IPS-18a (cell line): ENCODE results near the gene EPG5.

Experiments
- H3K27ac ChIP-seq: one replicate; pipeline ENCODE4 v1.5.1; 2013; ENCODE audit warnings: low read length
- H3K27me3 ChIP-seq: one replicate; pipeline ENCODE4 v1.6.1; 2013; ENCODE audit warnings: mild to moderate bottlenecking, low read length; ENCODE audit not compliant: control insufficient read depth, insufficient read depth
- H3K36me3 ChIP-seq: one replicate; pipeline ENCODE4 v1.6.1; 2013; ENCODE audit warnings: low read depth, low read length; ENCODE audit not compliant: control insufficient read depth
- H3K4me1 ChIP-seq: one replicate; pipeline ENCODE4 v1.6.1; 2013; ENCODE audit warnings: low read depth, low read length; ENCODE audit not compliant: control insufficient read depth
- H3K4me3 ChIP-seq: one replicate; pipeline ENCODE4 v1.5.1; 2013; ENCODE audit warnings: low read length
- H3K9ac ChIP-seq: one replicate; pipeline ENCODE4 v1.6.1; 2013; ENCODE audit warnings: mild to moderate bottlenecking, low read length, moderate library complexity
- H3K9me3 ChIP-seq: one replicate; pipeline ENCODE4 v1.6.1; 2013; ENCODE audit warnings: low read depth, low read length; ENCODE audit not compliant: control insufficient read depth

The EPG5 gene, protein sequence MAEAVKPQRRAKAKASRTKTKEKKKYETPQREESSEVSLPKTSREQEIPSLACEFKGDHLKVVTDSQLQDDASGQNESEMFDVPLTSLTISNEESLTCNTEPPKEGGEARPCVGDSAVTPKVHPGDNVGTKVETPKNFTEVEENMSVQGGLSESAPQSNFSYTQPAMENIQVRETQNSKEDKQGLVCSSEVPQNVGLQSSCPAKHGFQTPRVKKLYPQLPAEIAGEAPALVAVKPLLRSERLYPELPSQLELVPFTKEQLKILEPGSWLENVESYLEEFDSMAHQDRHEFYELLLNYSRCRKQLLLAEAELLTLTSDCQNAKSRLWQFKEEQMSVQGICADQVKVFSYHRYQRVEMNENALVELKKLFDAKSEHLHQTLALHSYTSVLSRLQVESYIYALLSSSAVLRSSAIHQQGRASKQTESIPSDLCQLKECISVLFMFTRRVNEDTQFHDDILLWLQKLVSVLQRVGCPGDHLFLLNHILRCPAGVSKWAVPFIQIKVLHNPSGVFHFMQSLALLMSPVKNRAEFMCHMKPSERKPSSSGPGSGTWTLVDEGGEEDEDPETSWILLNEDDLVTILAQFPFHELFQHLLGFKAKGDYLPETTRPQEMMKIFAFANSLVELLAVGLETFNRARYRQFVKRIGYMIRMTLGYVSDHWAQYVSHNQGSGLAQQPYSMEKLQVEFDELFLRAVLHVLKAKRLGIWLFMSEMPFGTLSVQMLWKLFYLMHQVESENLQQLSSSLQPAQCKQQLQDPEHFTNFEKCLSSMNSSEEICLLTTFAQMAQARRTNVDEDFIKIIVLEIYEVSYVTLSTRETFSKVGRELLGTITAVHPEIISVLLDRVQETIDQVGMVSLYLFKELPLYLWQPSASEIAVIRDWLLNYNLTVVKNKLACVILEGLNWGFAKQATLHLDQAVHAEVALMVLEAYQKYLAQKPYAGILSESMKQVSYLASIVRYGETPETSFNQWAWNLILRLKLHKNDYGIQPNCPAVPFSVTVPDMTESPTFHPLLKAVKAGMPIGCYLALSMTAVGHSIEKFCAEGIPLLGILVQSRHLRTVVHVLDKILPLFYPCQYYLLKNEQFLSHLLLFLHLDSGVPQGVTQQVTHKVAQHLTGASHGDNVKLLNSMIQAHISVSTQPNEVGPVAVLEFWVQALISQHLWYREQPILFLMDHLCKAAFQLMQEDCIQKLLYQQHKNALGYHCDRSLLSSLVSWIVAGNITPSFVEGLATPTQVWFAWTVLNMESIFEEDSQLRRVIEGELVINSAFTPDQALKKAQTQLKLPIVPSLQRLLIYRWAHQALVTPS (N-terminal part only)

DNA sequence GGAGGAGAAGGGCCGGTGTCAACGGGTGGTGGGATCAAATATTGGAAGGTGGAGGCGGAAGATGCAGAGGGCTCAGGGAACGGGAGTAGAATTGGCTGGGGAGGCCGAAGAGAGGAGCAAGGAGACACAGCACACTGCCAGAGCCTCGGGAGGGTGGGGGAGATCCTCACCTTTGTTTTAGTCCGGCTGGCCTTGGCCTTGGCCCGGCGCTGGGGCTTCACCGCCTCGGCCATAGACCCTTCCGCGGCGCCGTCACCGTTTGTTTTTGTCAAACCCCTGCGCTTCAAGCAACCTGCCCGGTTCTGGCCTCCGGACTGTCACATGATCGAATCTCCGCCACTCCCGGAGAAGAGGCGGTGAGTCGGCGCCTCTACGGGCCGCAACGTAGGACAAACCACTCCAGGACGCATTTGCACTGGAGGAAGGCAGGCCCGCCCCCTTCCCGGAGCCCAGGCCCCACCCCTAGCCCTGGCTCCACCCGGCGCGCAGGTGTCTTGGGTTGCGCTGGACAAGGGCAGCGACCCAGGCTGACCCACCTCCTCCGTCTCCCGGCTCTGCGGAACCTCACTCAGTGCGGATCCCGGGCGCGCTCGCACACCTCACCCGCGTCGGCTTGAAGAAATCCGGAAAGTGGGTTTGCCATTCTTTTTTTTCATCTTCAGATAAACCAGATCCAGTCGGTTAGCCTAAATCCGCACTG lies at the start of gene EPG5:
TSS of gene EPG5 (minus strand) at position 323 of the 700 bp plus-strand sequence. CDS start at position 233, 90 bp downstream.
- no peak within 1 kb of the TSS for H3K27ac ChIP-seq

DNA sequence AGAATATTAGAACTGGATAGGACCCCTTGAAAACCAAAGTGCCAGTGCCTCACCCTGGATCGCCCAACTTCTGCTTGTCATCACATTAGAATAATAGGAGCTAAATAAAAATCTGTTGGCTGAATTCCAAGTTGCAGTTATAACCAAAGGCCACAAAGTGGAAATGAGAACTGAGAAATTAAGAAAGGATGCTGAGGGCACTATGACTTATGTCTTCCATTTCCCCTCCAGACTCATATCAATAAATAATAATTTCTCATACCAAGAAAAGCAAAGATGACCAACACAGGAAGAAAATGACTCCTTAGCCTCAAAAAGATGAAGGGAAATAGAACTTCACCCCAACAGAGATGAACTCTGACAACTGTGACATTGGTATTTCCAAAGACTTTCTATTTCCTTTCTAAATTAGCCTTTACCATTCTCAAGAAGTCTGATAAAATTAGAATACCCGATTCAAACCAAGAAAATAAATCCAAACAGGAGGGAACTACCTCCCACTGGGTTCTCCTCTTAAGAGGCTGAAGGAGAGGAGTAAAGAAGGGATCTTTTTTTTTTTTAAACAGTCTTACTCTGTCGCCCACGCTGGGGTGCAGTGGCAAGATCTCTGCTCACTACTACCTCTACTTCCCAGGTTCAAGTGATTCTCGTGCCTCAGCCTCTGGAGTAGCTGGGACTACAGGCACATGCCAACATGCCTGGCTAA lies 46.5 kb upstream of the EPG5 start:
- Histone ChIP-seq H3K9me3 (no peaks in the 10 kb centered on the region), H3K27ac (no peak overlapping the region), H3K36me3 (no peaks in the 10 kb centered on the region), H3K4me3 (no peak overlapping the region), H3K27me3 (no peaks in the 10 kb centered on the region), H3K9ac (no peak overlapping the region), H3K4me1 (no peaks in the 10 kb centered on the region)

More for the DNA sequence above, at the start of gene EPG5:
- peaks cover 20% of the 10 kb centered on the region for H3K27me3 ChIP-seq
- H3K4me1 ChIP-seq: peaks cover 4% of the 10 kb centered on the region
- peak within 1 kb of the TSS; percentile 76 for H3K4me3 ChIP-seq
- peak within 1 kb of the TSS; percentile 71 for H3K9ac ChIP-seq
- H3K9me3 ChIP-seq: no peaks in the 10 kb centered on the region
- H3K36me3 ChIP-seq: no peaks in the 10 kb centered on the region

DNA sequence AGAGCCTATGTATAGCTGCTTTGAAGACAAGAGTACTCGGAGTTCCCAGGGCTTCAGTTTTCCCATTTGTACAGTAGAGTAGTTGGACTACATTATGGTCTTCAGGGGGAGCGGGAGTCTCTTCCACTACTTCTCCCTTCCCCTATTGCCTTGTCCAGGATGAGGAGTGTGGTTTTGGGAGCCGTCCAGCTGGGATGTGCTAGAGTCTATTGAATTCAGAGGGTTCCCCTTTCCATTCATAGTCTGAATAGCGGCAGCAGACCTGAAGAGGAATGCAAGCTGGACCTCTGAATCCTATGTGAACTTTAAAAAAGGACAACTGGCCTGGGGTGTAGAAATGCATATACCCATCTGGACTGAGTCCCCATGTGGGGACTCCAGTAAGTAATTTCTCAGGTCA lies 43.5 kb upstream of the EPG5 start:
- H3K9me3 ChIP-seq: no peaks in the 10 kb centered on the region
- peaks cover 2% of the 10 kb centered on the region for H3K4me1 ChIP-seq
- no peaks in the 10 kb centered on the region for H3K27me3 ChIP-seq
- H3K27ac ChIP-seq: no peak overlapping the region
- H3K4me3 ChIP-seq: no peak overlapping the region
- no peaks in the 10 kb centered on the region for H3K36me3 ChIP-seq
- H3K9ac ChIP-seq: no peak overlapping the region

DNA sequence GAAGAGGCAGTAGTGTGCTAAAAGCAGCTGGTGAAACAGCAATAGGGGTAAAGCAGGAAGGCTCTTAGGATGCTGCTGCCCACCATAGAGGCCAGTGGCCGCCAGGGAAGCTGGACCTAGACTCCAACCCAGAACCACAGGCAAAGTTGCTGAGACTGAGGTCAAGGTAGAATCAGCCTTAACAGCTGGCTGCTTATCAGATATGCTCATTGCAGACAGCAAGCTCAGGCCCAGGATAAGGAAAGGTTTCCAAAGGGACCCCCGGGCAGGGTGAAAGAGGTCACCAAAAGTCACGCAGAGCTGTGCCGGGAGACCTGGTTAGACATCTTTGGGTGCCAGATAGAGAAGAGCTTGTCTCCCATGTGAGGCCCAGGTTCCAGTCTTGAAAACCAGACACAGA lies 42.9 kb upstream of the EPG5 start:
- Histone ChIP-seq H3K36me3 (no peaks in the 10 kb centered on the region), H3K27ac (no peak overlapping the region), H3K4me3 (no peak overlapping the region), H3K4me1 (peaks cover 2% of the 10 kb centered on the region), H3K9me3 (no peaks in the 10 kb centered on the region), H3K27me3 (no peaks in the 10 kb centered on the region), H3K9ac (no peak overlapping the region)

DNA sequence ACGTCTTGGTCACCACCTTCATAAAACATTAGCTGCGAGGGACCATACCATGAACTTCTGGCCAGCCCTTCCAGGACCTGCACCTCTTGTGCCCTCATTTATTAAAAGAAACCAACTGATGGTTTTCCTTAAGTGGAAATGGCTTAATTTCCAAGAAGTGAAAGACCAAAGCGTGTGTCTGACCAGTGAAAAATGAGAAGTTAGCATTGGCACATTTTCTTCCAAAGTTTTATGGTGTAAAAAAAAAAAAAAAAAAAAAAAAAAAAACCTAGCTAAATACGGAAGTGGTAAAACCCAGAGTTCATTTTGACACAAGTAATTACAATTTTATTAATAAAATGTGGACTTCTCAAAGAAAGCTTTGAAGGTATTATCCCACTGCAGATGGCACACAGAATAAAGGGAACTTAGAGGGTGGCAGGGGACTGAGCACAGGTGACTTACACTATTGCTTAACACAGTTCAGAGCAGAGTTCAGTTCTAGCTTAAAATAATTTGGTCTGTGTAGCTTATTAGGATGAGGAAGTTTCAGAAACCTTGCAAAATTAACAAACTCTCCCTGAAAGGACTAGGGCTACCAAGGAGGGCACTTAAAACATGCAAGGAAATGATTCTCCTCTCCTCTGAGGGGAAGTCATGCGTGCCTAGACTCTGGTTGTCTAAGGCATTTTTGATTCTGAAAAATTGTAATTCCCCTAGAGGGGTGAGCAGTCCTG lies 42.2 kb upstream of the EPG5 start:
- Histone ChIP-seq H3K27me3 (no peaks in the 10 kb centered on the region), H3K9me3 (no peaks in the 10 kb centered on the region), H3K27ac (no peak overlapping the region), H3K4me1 (peaks cover 2% of the 10 kb centered on the region), H3K9ac (no peak overlapping the region), H3K4me3 (no peak overlapping the region), H3K36me3 (no peaks in the 10 kb centered on the region)

DNA sequence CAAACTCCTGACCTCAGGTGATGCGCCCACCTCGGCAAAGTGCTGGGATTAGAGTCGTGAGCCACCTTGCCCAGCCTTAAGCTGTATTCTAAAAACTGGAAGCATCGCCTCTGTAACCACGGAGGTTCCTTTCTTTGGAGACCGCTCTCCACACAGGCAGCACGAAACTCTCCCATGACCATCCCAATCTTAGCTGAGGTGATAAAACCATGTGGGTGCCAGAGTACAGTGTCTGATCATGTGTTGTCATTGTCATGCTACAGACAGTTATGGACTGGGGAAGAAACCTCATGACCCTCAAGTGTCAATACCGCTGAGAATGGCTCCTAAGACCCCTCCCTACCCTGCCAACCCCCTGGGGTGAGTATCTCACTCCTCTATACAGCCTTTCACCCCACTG lies 41.4 kb upstream of the EPG5 start:
- H3K9me3 ChIP-seq: no peaks in the 10 kb centered on the region
- H3K4me3 ChIP-seq: no peak overlapping the region
- H3K36me3 ChIP-seq: no peaks in the 10 kb centered on the region
- no peak overlapping the region for H3K9ac ChIP-seq
- H3K27me3 ChIP-seq: no peaks in the 10 kb centered on the region
- H3K27ac ChIP-seq: no peak overlapping the region
- peaks cover 2% of the 10 kb centered on the region for H3K4me1 ChIP-seq

DNA sequence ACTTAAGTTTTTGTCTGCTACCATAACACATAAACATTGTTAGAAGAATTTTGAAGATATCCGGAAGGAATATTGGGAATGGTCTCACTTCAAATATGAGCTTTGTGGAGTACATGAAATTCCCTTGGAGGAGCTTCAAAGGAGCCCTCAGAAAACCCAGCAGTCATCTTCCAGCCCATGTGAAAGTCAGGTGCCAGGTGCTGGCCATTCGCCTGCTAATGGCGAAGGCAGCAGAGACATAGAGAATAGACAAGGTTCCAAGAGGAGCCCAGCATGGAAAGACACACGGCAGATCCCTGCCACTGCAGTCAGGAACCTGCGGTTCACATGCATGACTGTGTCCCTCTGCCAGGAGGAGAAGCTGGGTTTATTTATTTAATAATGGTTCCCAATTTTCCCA lies 40.0 kb upstream of the EPG5 start:
- H3K4me1 ChIP-seq: peaks cover 2% of the 10 kb centered on the region
- no peaks in the 10 kb centered on the region for H3K27me3 ChIP-seq
- no peak overlapping the region for H3K9ac ChIP-seq
- no peaks in the 10 kb centered on the region for H3K36me3 ChIP-seq
- H3K4me3 ChIP-seq: no peak overlapping the region
- no peaks in the 10 kb centered on the region for H3K9me3 ChIP-seq
- no peak overlapping the region for H3K27ac ChIP-seq

DNA sequence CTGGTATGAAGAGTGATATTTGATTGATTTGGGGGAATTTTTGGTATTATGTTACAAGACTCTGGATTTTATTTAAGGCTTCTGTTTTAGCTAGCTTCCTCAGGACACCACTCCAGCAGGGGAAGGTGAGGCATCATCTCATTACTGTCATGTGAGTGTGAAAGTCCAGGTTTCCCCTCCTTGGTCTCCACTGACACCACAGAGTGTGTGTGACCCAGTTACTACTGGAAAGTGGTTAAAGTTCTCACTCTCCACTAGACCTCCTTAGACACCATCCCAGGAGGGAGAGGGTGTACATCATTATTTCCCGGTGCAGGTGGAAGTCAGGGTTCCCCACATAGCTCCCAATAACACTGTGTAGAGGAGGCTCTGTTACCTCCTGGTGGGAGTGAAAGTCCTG lies 35.8 kb upstream of the EPG5 start:
- Histone ChIP-seq H3K9ac (no peak overlapping the region), H3K9me3 (no peaks in the 10 kb centered on the region), H3K27ac (no peak overlapping the region), H3K4me3 (no peak overlapping the region), H3K27me3 (no peaks in the 10 kb centered on the region), H3K36me3 (no peaks in the 10 kb centered on the region), H3K4me1 (peaks cover 2% of the 10 kb centered on the region)

DNA sequence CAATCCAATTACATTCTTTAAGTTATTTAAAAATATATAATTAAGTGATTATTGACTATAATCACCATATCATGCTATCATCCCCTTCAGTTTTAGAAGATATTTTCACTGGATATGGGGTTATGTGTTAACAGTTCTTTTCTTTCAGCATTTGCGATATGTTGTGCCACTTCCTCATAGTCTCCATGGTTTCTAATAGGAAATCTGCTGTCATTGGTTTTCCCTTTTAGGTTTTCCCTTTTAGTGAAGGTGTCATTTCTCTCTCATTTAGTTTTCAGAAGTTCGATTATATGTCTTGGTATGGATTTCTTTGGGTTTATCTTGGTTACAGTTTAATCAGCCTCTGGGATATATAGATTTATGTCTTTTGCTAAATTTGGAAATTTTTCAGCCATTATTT lies 34.8 kb upstream of the EPG5 start:
- Histone ChIP-seq H3K27ac (no peak overlapping the region), H3K27me3 (no peaks in the 10 kb centered on the region), H3K9ac (no peak overlapping the region), H3K4me3 (no peak overlapping the region), H3K9me3 (no peaks in the 10 kb centered on the region), H3K4me1 (peaks cover 2% of the 10 kb centered on the region), H3K36me3 (no peaks in the 10 kb centered on the region)

DNA sequence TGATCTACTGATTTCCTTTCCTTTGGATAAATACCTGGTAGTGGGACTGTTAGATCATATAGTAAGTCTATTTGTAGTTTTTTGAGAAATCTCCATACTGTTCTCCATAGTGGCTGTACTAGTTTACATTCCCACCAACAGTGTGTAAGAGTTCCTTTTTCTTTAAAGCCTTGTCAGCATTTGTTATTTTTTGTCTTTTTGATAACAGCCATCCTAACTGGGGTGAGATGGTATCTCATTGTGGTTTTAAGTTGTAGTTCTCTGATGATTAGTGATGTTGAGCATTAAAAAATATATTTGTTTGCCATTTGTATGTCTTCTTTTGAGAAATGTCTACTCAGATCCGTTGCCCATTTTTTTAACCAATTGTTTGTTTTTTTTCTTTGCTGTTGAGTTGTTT lies 33.9 kb upstream of the EPG5 start:
- Histone ChIP-seq H3K27me3 (no peaks in the 10 kb centered on the region), H3K27ac (no peak overlapping the region), H3K4me3 (no peak overlapping the region), H3K9ac (no peak overlapping the region), H3K36me3 (no peaks in the 10 kb centered on the region), H3K4me1 (no peaks in the 10 kb centered on the region), H3K9me3 (no peaks in the 10 kb centered on the region)
